Amniotic epithelial cell (primary cell): ENCODE data around the gene RFTN1.

Experiments
- DNase-seq: peaks from one replicate; pipeline ENCODE4 v3.0.0-alpha.2; 2010; ENCODE audit warnings: low read depth

Gene RFTN1

DNA sequence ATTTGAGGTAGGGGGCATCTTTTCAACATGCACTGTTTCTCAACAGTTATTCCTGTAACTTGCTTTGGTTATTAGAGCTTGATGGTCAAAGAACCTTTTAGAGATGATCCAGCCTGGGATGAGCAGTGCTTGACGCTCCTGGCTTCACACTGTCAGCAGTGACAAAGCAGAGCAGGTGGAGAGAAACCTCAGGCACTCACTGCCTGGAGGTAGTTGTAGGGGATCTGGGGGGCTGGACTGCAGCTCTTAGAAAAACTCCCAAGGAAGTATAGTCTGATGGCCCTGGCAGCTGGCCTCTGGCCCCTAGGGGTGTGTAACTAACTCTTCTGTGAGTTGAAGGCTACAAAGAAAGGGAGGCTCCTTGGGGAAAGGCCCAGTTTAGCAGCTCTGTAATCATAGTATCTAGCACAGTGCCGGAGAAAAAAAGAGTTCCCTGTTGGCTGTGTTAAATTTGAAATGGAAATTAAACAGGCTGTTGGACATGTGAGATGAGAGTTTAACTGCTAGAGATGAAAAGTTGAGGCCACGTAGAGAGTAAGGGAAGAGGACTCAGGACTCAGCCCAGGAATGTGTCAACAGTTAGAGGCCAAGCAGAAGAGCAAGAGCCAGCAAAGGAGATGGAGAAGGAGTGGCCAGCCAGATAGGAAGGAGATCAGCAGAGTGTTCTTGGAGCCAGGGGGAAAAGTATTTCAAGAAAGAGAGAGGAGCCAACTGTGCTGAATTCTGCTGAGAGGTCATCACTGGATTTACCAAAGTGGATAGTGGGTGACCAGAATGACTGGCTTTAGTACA is 234.3 kb downstream of the RFTN1 start:
- DNase-seq: no peak

DNA sequence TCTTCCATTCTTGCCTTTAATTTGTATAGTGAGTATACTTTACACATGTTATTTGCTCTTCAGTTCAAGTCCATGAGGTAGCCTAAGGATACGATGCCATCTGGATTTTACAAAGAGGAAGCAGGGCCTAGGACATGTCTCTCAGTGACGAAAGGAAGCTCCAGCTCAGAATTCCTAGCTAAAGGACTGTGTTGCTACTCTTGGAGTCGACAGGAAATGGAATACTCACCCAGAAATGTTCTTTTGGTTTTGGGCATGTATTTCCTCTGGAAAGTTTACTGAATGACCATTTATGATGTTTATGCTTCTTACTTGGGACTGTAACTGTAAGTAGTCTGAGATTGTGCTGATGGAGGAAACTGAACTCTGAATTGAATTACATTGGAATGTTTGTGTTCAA is 236.0 kb downstream of the RFTN1 start:
- DNase-seq: no peak

DNA sequence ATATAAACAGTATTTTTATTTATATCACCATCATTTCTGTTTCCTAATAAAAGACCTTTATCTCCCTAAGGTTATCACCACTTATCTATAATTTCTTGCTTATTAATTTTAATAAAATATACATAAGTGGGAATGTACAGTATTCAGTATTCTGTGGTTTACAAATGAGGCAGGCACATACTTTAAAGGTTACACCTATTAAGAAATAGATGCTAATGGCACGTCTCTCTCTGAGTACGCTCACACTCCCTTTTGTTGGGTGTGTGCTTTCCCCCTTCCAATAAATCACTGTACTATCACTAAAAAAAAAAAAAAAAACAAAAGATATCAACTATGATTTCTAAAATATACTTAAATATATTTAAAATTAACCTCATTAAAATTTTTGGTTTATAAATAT is 239.6 kb downstream of the RFTN1 start:
- DNase-seq: no peak

DNA sequence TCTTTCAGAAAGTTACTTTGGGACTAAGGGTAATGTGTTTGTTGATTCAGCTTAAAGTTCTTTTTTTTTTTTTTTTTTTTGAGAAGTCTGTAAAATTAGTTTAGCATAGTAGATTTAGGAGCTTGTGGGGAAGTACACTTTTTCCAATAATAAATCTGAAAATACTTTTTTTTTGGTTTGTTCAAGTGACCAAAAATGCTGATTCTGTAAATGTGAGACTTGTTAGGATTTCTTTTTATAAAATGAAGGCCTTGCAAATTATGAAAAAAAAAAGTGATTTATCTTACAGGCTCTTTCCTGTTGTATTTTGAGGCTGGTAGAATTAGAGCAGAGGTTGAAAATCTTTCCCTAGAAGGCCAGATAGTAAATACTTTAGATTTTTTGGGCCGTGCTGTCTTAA is 240.9 kb downstream of the RFTN1 start:
- DNase-seq: no peak

DNA sequence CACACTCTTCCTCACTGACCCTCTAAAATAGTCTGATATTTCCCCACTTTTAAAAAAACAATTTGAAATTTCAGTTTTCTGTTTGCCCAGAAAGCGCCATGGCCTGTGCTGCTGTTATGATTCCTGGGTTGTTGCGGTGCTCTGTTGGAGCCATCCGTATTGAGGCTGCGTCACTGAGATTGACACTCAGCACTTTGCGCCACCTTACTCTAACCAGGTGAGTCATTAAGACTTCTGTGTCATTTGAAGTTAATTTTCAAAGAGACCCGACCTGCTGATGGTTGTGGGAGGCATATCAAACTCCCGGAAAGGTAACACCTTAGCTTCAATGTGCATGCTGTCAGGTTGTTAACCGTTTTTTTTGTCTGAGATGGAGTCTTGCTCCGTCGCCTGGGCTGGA is 242.6 kb downstream of the RFTN1 start:
- no peak for DNase-seq

DNA sequence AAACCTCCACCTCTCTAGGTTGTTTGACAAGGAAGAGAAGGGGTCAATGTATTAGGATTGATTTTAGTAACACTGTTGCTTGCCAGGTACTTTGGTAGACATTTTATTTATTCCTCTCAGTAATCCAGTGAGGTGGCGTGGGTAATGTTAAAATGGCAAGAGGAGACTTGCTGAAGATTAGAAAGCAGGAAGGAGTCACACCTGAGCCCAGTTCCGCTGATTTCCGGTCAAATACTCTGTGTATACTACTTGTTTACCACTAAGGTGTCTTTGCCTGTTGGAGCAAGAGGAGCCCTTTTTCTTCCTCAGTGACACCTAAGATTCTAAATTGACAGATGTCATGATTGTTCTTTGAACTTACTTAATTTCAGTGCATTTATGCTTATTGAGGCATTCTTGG is 246.8 kb downstream of the RFTN1 start:
- no peak for DNase-seq
